Fibroblast of lung (primary cell): ENCODE data around the gene C11orf71. TPM values are rescaled to one million over a fixed set of nuclear protein-coding genes. Genes with fewer than 3 reads are reported as not detected.

ENCODE experiments used
- DNase-seq, 2 donors: peaks; one replicate each; pipeline versions ENCODE4 v3.0.0 to v3.0.0-alpha.2; 2010; ENCODE audit warnings: low read depth in 2 of 2
- H2AFZ ChIP-seq: 2 replicates; pipeline ENCODE4 v1.5.1; 2012; ENCODE audit warnings: low read length, control low read depth, inconsistent platforms
- H3K27ac ChIP-seq: 2 replicates; pipeline ENCODE4 v1.5.1; 2011; ENCODE audit warnings: low read length, control low read depth; ENCODE audit not compliant: insufficient read depth
- H3K27me3 ChIP-seq: 2 replicates; pipeline ENCODE4 v1.5.1; 2011; ENCODE audit warnings: mild to moderate bottlenecking, low read length; ENCODE audit not compliant: control insufficient read depth, insufficient read depth
- H3K36me3 ChIP-seq: 2 replicates; pipeline ENCODE4 v1.5.1; 2011; ENCODE audit warnings: low read length; ENCODE audit not compliant: control insufficient read depth, insufficient read depth
- H3K4me1 ChIP-seq: 2 replicates; pipeline ENCODE4 v1.5.1; 2011; ENCODE audit warnings: low read length; ENCODE audit not compliant: control insufficient read depth, insufficient read depth; ENCODE audit errors: extremely low read depth
- H3K4me2 ChIP-seq: 2 replicates; pipeline ENCODE4 v1.5.1; 2011; ENCODE audit warnings: low read length, control low read depth; ENCODE audit not compliant: insufficient read depth; ENCODE audit errors: extremely low read depth
- H3K4me3 ChIP-seq, 4 experiments: fragments of 200-600 bp in 1 of 4; sonication (generic) in 1 of 4; replicated peaks in 1 of 4; 2 replicates each; pipeline ENCODE4 v1.5.1; 2011 to 2016; ENCODE audit warnings: low read length in 4 of 4, low read depth in 3 of 4, mild to moderate bottlenecking in 3 of 4, control low read depth in 2 of 4, inconsistent platforms in 1 of 4, mixed read lengths in 1 of 4; ENCODE audit not compliant: insufficient read depth in 1 of 4; ENCODE audit errors: control extremely low read depth in 1 of 4
- H3K79me2 ChIP-seq: 2 replicates; pipeline ENCODE4 v1.5.1; 2012; ENCODE audit warnings: mild to moderate bottlenecking, low read length, inconsistent platforms; ENCODE audit not compliant: control insufficient read depth, insufficient read depth
- H3K9ac ChIP-seq: 2 replicates; pipeline ENCODE4 v1.5.1; 2011; ENCODE audit warnings: mild to moderate bottlenecking, low read length, control low read depth; ENCODE audit not compliant: insufficient read depth
- H3K9me3 ChIP-seq: 2 replicates; pipeline ENCODE4 v1.5.1; 2012; ENCODE audit warnings: low read depth, low read length; ENCODE audit not compliant: control insufficient read depth, insufficient read depth
- H4K20me1 ChIP-seq: 2 replicates; pipeline ENCODE4 v1.5.1; 2011; ENCODE audit warnings: low read length; ENCODE audit not compliant: control insufficient read depth, insufficient read depth; ENCODE audit errors: extremely low read depth
- CTCF ChIP-seq, 2 donors: IDR thresholded peaks in 1 of 2; conservative IDR thresholded peaks in 1 of 2; 1 replicate in 1 of 2; 2 replicates in 1 of 2; pipeline ENCODE4 v1.5.1; 2011 to 2012; ENCODE audit warnings: low read length in 2 of 2, control low read depth in 1 of 2, inconsistent platforms in 1 of 2, low read depth in 1 of 2, mild to moderate bottlenecking in 1 of 2
- EZH2 ChIP-seq: IDR thresholded peaks from 2 replicates; pipeline ENCODE4 v1.5.1; 2012; ENCODE audit warnings: low read length, control low read depth, mild to moderate bottlenecking; ENCODE audit errors: missing control alignments
- polyA plus RNA-seq, 2 donors: library from polyadenylated mRNA; depleted of rRNA in 1 of 2; stranded (reverse) in 1 of 2; unstranded in 1 of 2; fragments of >200 nt; gene quantifications; 2 replicates each; pipeline ENCODE4 v1.2.1, GENCODE V29; 2011 to 2012; ENCODE audit warnings: missing spikeins in 1 of 2
- total RNA-seq: library from RNA; depleted of rRNA; stranded (reverse); fragments of >200 nt; gene quantifications from 2 replicates; pipeline ENCODE4 v1.2.1, GENCODE V29; 2014

Gene C11orf71
- total and polyA plus RNA-seq, 2 donors (not counting 1 experiment from before 2014, with no cell fraction given): 4.0 to 9.6 TPM

- no peak for TF ChIP-seq CTCF (conservative IDR thresholded peaks at IDR 0.05 in 1 of 2, IDR thresholded peaks at IDR 0.05 in 1 of 2; ENCODE audit: low read depth in 1 of 2, low read length in 2 of 2)
- no peak for TF ChIP-seq EZH2
- no peak overlapping the region for H2AFZ ChIP-seq
- no peak for DNase-seq
Observed at GRCh38 chr11:114432893-114433292, 32.6 kb upstream of the C11orf71 start.

GRCh38 chr11:114430290-114430689, 30.0 kb upstream of the C11orf71 start:
- no peak overlapping the region for H3K4me2 ChIP-seq
- H3K27me3 ChIP-seq: no peaks in the 10 kb centered on the region
- H2AFZ ChIP-seq: no peak overlapping the region
- no peak for DNase-seq
- no peaks in the 10 kb centered on the region for H3K4me1 ChIP-seq
- no peak overlapping the region for H3K4me3 ChIP-seq
- H3K9ac ChIP-seq: no peak overlapping the region
- no peaks in the 10 kb centered on the region for H4K20me1 ChIP-seq
- no peaks in the 10 kb centered on the region for H3K36me3 ChIP-seq
- TF ChIP-seq CTCF (conservative IDR thresholded peaks at IDR 0.05 in 1 of 2, IDR thresholded peaks at IDR 0.05 in 1 of 2; ENCODE audit: low read depth in 1 of 2, low read length in 2 of 2): no peak
- no peak for TF ChIP-seq EZH2
- no peaks in the 10 kb centered on the region for H3K79me2 ChIP-seq
- H3K9me3 ChIP-seq: no peaks in the 10 kb centered on the region
- no peak overlapping the region for H3K27ac ChIP-seq

More at GRCh38 chr11:114432893-114433292, 32.6 kb upstream of the C11orf71 start:
- H3K27me3 ChIP-seq: no peaks in the 10 kb centered on the region
- no peak overlapping the region for H3K9ac ChIP-seq
- no peaks in the 10 kb centered on the region for H3K36me3 ChIP-seq
- H3K4me3 ChIP-seq: no peak overlapping the region
- no peak overlapping the region for H3K27ac ChIP-seq
- no peaks in the 10 kb centered on the region for H3K79me2 ChIP-seq
- H3K4me2 ChIP-seq: no peak overlapping the region
- H3K4me1 ChIP-seq: no peaks in the 10 kb centered on the region
- H3K9me3 ChIP-seq: no peaks in the 10 kb centered on the region
- H4K20me1 ChIP-seq: no peaks in the 10 kb centered on the region

- Histone ChIP-seq H3K36me3 (no peaks in the 10 kb centered on the region), H3K9ac (no peak overlapping the region), H3K27ac (no peak overlapping the region), H2AFZ (no peak overlapping the region), H3K4me2 (no peak overlapping the region), H3K4me1 (no peaks in the 10 kb centered on the region), H3K27me3 (no peaks in the 10 kb centered on the region), H3K4me3 (no peak overlapping the region), H3K79me2 (no peaks in the 10 kb centered on the region), H3K9me3 (no peaks in the 10 kb centered on the region), H4K20me1 (no peaks in the 10 kb centered on the region)
- TF ChIP-seq CTCF (conservative IDR thresholded peaks at IDR 0.05 in 1 of 2, IDR thresholded peaks at IDR 0.05 in 1 of 2; ENCODE audit: low read depth in 1 of 2, low read length in 2 of 2) (no peak), EZH2 (no peak)
- no peak for DNase-seq
Observed at GRCh38 chr11:114426280-114426679, 26.0 kb upstream of the C11orf71 start.
